WERI-Rb-1 (cell line): ENCODE measurements around the gene TRIM58.

Experiments
- DNase-seq: peaks from one replicate; pipeline ENCODE4 v3.0.0-alpha.2; 2020
- H3K27ac ChIP-seq: fragments of 250-450 bp; sonication (Bioruptor Pico); 2 replicates; pipeline ENCODE4 v1.5.1; 2020; ENCODE audit warnings: mild to moderate bottlenecking, moderate library complexity
- H3K27me3 ChIP-seq: fragments of 250-450 bp; sonication (Bioruptor Pico); 2 replicates; pipeline ENCODE4 v1.5.1; 2021; ENCODE audit warnings: mild to moderate bottlenecking, low read depth, moderate library complexity; ENCODE audit not compliant: insufficient read depth, severe bottlenecking
- H3K36me3 ChIP-seq: fragments of 250-450 bp; sonication (Bioruptor Pico); 2 replicates; pipeline ENCODE4 v1.5.1; 2020; ENCODE audit warnings: mild to moderate bottlenecking, moderate library complexity
- H3K4me3 ChIP-seq: 2 replicates; pipeline ENCODE4 v1.5.1; 2011; ENCODE audit warnings: low read depth, mild to moderate bottlenecking, control low read depth, low read length
- H3K9me3 ChIP-seq: fragments of 250-450 bp; sonication (Bioruptor Pico); 2 replicates; pipeline ENCODE4 v1.5.1; 2021; ENCODE audit warnings: mild to moderate bottlenecking, moderate library complexity; ENCODE audit not compliant: severe bottlenecking
- TF ChIP-seq, protein P1 (sequence below): IDR thresholded peaks from 2 replicates; pipeline ENCODE4 v1.5.1; 2011; ENCODE audit warnings: low read depth, mild to moderate bottlenecking, control low read depth, inconsistent platforms, low read length

The TRIM58 gene

DNA sequence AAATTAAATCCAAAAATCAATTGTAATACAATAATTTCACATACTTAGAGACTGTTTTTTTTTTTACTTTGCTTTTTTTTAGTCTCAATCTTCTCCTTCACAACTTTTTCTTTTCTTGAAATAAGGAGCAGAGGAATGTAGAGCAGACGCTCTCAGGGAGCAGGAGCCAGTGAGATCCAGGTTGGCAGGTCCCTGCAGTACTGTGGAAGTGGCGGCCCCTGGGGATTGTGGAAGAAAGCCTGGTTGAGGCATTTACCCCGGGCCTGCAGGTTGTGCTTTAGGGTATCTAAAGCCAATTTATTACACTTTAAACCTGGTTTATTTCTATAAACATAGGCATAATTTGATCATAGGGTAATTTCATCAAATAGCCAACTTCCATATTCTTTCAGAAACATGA is 67.0 kb downstream of the TRIM58 start:
- no peak for DNase-seq
- H3K4me3 ChIP-seq = no peak overlapping the region
- peaks cover 54% of the 10 kb centered on the region for H3K27me3 ChIP-seq
- no peak overlapping the region for H3K27ac ChIP-seq
- TF ChIP-seq, protein P1, sequence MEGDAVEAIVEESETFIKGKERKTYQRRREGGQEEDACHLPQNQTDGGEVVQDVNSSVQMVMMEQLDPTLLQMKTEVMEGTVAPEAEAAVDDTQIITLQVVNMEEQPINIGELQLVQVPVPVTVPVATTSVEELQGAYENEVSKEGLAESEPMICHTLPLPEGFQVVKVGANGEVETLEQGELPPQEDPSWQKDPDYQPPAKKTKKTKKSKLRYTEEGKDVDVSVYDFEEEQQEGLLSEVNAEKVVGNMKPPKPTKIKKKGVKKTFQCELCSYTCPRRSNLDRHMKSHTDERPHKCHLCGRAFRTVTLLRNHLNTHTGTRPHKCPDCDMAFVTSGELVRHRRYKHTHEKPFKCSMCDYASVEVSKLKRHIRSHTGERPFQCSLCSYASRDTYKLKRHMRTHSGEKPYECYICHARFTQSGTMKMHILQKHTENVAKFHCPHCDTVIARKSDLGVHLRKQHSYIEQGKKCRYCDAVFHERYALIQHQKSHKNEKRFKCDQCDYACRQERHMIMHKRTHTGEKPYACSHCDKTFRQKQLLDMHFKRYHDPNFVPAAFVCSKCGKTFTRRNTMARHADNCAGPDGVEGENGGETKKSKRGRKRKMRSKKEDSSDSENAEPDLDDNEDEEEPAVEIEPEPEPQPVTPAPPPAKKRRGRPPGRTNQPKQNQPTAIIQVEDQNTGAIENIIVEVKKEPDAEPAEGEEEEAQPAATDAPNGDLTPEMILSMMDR = no peak
- no peaks in the 10 kb centered on the region for H3K36me3 ChIP-seq
- no peaks in the 10 kb centered on the region for H3K9me3 ChIP-seq

- no peak for DNase-seq
- no peaks in the 10 kb centered on the region for H3K36me3 ChIP-seq
- TF ChIP-seq, protein P1 = no peak
- no peaks in the 10 kb centered on the region for H3K9me3 ChIP-seq
- H3K4me3 ChIP-seq = no peak within 1 kb of the TSS
- H3K27me3 ChIP-seq = peaks cover 55% of the 10 kb centered on the region
- no peak within 1 kb of the TSS for H3K27ac ChIP-seq
These were observed 67.9 kb downstream of the TRIM58 start, which contains the start of gene OR2AJ1 for GRCh38 chr1:247924868-247925267. Gene OR2AJ1 (plus strand): TSS chr1:247924889. CDS start chr1:247933769, 8,880 bp downstream.
